H1 (cell line): ENCODE data around the gene CD300A. TPM values are rescaled to one million over a fixed set of nuclear protein-coding genes. Genes with fewer than 3 reads are reported as not detected.

Experiments
- CTCF ChIA-PET: fragments of 300-600 bp; sonication (Branson Sonifier 250); formaldehyde crosslinking; loops from one replicate; lab custom pipeline; 2021; ENCODE audit not compliant: partially characterized antibody; lab: Charles Lee
- POLR2A ChIA-PET: fragments of 300-600 bp; sonication (Branson Sonifier 250); formaldehyde crosslinking; loops from one replicate; lab custom pipeline; 2021; ENCODE audit warnings: inconsistent platforms; ENCODE audit not compliant: partially characterized antibody; lab: Charles Lee
- DNase-seq, 2 experiments: peaks; one replicate each; pipeline versions ENCODE4 v3.0.0 to v3.0.0-alpha.2; 2010 to 2022; ENCODE audit warnings: low spot score in 2 of 2, low read depth in 1 of 2, mixed read lengths in 1 of 2
- FAIRE-seq: peaks from 2 replicates; lab custom pipeline; 2011; peaks lifted over from hg19 to GRCh38; lab: Jason Lieb, UNC
- H2AFZ ChIP-seq: 2 replicates; pipeline ENCODE4 v1.8.1; 2012; ENCODE audit warnings: low read length, inconsistent platforms
- H2AK5ac ChIP-seq: 2 replicates; pipeline ENCODE4 v1.6.1; 2013; ENCODE audit warnings: low read depth, low read length
- H2BK120ac ChIP-seq: replicated peaks from 2 replicates; pipeline ENCODE3; 2013; ENCODE audit warnings: low read depth, low read length, inconsistent platforms
- H2BK12ac ChIP-seq: 2 replicates; pipeline ENCODE4 v1.6.1; 2013; ENCODE audit warnings: low read depth, low read length
- H2BK15ac ChIP-seq: 2 replicates; pipeline ENCODE4 v1.6.1; 2013; ENCODE audit warnings: low read length
- H2BK20ac ChIP-seq: 2 replicates; pipeline ENCODE4 v1.6.1; 2013; ENCODE audit warnings: low read length
- H2BK5ac ChIP-seq: 2 replicates; pipeline ENCODE4 v1.6.1; 2013; ENCODE audit warnings: low read depth, low read length
- H3K14ac ChIP-seq: 2 replicates; pipeline ENCODE4 v1.6.1; 2013; ENCODE audit warnings: inconsistent platforms; ENCODE audit not compliant: insufficient read length
- H3K18ac ChIP-seq: 2 replicates; pipeline ENCODE4 v1.6.1; 2013; ENCODE audit warnings: low read length; ENCODE audit errors: extremely low read depth
- H3K23ac ChIP-seq: 2 replicates; pipeline ENCODE4 v1.6.1; 2013; ENCODE audit warnings: inconsistent platforms; ENCODE audit not compliant: insufficient read length
- H3K23me2 ChIP-seq: 2 replicates; pipeline ENCODE4 v1.6.1; 2013; ENCODE audit warnings: low read depth, low read length
- H3K27ac ChIP-seq: 2 replicates; pipeline ENCODE4 v1.6.1; 2011; ENCODE audit warnings: low read depth, low read length, inconsistent platforms
- H3K27me3 ChIP-seq, 4 experiments: replicated peaks in 1 of 4; 1 replicate in 1 of 4; 2 replicates in 3 of 4; pipeline versions ENCODE4 v1.6.1 to v1.8.1; 2011 to 2013; ENCODE audit warnings: low read length in 3 of 4, mild to moderate bottlenecking in 3 of 4, inconsistent platforms in 2 of 4, mixed read lengths in 2 of 4, moderate library complexity in 1 of 4; ENCODE audit not compliant: control insufficient read depth in 3 of 4, insufficient read depth in 3 of 4; ENCODE audit errors: extremely low read depth in 1 of 4
- H3K36me3 ChIP-seq, 4 experiments: 2 replicates each; pipeline versions ENCODE4 v1.6.1 to v1.8.1; 2011 to 2013; ENCODE audit warnings: mild to moderate bottlenecking in 4 of 4, low read length in 3 of 4, moderate library complexity in 2 of 4, control low read depth in 1 of 4, inconsistent platforms in 1 of 4; ENCODE audit not compliant: insufficient read depth in 4 of 4, control insufficient read depth in 2 of 4
- H3K4ac ChIP-seq: replicated peaks from 2 replicates; pipeline ENCODE3; 2013; ENCODE audit warnings: low read length, low read depth, mixed read lengths, inconsistent platforms; ENCODE audit not compliant: insufficient read length
- H3K4me1 ChIP-seq, 4 experiments: replicated peaks in 1 of 4; 1 replicate in 1 of 4; 2 replicates in 3 of 4; pipeline versions ENCODE4 v1.6.1 to v1.8.1; 2011 to 2013; ENCODE audit warnings: low read length in 3 of 4, inconsistent platforms in 2 of 4, mixed read lengths in 1 of 4; ENCODE audit not compliant: insufficient read depth in 4 of 4, control insufficient read depth in 3 of 4
- H3K4me2 ChIP-seq, 2 experiments: 2 replicates each; pipeline versions ENCODE4 v1.6.1 to v1.8.1; 2011 to 2013; ENCODE audit warnings: low read depth in 2 of 2, low read length in 2 of 2, control low read depth in 1 of 2, inconsistent platforms in 1 of 2, mild to moderate bottlenecking in 1 of 2; ENCODE audit not compliant: insufficient read depth in 1 of 2
- H3K4me3 ChIP-seq, 4 experiments: fragments of 200-600, 300-600 bp in 1 of 4; sonication (generic), shearing (Covaris generic), sonication (Bioruptor Twin) in 1 of 4; 2 replicates each; pipeline versions ENCODE4 v1.5.1 to v1.8.1; 2011 to 2016; ENCODE audit warnings: low read length in 4 of 4, low read depth in 3 of 4, control low read depth in 2 of 4, inconsistent platforms in 2 of 4, mild to moderate bottlenecking in 2 of 4, mixed read lengths in 1 of 4, moderate library complexity in 1 of 4; ENCODE audit not compliant: insufficient read depth in 2 of 4; ENCODE audit errors: extremely low read depth in 1 of 4
- H3K56ac ChIP-seq: replicated peaks from 2 replicates; pipeline ENCODE3; 2013; ENCODE audit warnings: low read depth, mild to moderate bottlenecking, mixed read lengths, low read length, inconsistent platforms; ENCODE audit not compliant: insufficient read length
- H3K79me1 ChIP-seq: 2 replicates; pipeline ENCODE4 v1.6.1; 2013; ENCODE audit warnings: low read depth, low read length, control low read depth
- H3K79me2 ChIP-seq, 2 experiments: 2 replicates each; pipeline versions ENCODE4 v1.6.1 to v1.8.1; 2012 to 2013; ENCODE audit warnings: low read length in 2 of 2, mild to moderate bottlenecking in 2 of 2, inconsistent platforms in 1 of 2; ENCODE audit not compliant: insufficient read depth in 2 of 2, control insufficient read depth in 1 of 2
- H3K9ac ChIP-seq, 4 experiments: replicated peaks in 1 of 4; 1 replicate in 1 of 4; 2 replicates in 3 of 4; pipeline versions ENCODE4 v1.6.1 to v1.8.1; 2011 to 2013; ENCODE audit warnings: low read depth in 3 of 4, low read length in 3 of 4, control low read depth in 2 of 4, mild to moderate bottlenecking in 2 of 4, moderate library complexity in 2 of 4, inconsistent platforms in 1 of 4; ENCODE audit errors: extremely low read depth in 1 of 4
- H3K9me3 ChIP-seq, 2 experiments: 2 replicates each; pipeline versions ENCODE4 v1.6.1 to v1.8.1; 2012 to 2013; ENCODE audit warnings: mild to moderate bottlenecking in 2 of 2, moderate library complexity in 2 of 2, control low read depth in 1 of 2, inconsistent platforms in 1 of 2, low read depth in 1 of 2, low read length in 1 of 2, mixed read lengths in 1 of 2; ENCODE audit not compliant: insufficient read depth in 2 of 2
- H4K20me1 ChIP-seq, 2 experiments: replicated peaks in 1 of 2; 2 replicates each; pipeline versions ENCODE3 to v1.8.1; 2011 to 2013; ENCODE audit warnings: inconsistent platforms in 2 of 2, low read length in 2 of 2, mild to moderate bottlenecking in 1 of 2; ENCODE audit not compliant: insufficient read depth in 2 of 2, control insufficient read depth in 1 of 2
- H4K5ac ChIP-seq: 2 replicates; pipeline ENCODE4 v1.6.1; 2013; ENCODE audit warnings: low read length, low read depth, mixed read lengths, inconsistent platforms; ENCODE audit not compliant: insufficient read length
- H4K8ac ChIP-seq: 2 replicates; pipeline ENCODE4 v1.8.0; 2013; ENCODE audit warnings: mild to moderate bottlenecking, moderate library complexity, low read length, inconsistent platforms; ENCODE audit not compliant: insufficient read depth; ENCODE audit errors: extremely low read depth
- H4K91ac ChIP-seq: replicated peaks from 2 replicates; pipeline ENCODE3; 2013; ENCODE audit warnings: low read length, mixed read lengths, inconsistent platforms; ENCODE audit not compliant: insufficient read length
- CBX8 ChIP-seq: fragments of 300-800, 300-1000 bp; sonication (generic); IDR thresholded peaks from 2 replicates; pipeline ENCODE4 v1.7.1; 2016; ENCODE audit warnings: low read depth, low read length, borderline replicate concordance
- EP300 ChIP-seq, 2 experiments: IDR thresholded peaks; 1 replicate in 1 of 2; 2 replicates in 1 of 2; pipeline ENCODE4 v1.6.1; 2011 to 2012; ENCODE audit warnings: low read depth in 2 of 2, low read length in 2 of 2, mild to moderate bottlenecking in 2 of 2, borderline replicate concordance in 1 of 2, inconsistent platforms in 1 of 2, moderate library complexity in 1 of 2
- PHF8 ChIP-seq: fragments of 200-600 bp; sonication (generic); conservative IDR thresholded peaks from 2 replicates; pipeline ENCODE4 v1.7.1; 2012; ENCODE audit warnings: low read depth, mild to moderate bottlenecking, inconsistent platforms, low read length, moderate library complexity
- WGBS, 2 experiments: shearing (Covaris generic) in 1 of 2; methylation state at CpG; one replicate each; pipeline versions ENCODE4 v1.1.6 to v1.1.7; 2013 to 2015; ENCODE audit warnings: low lambda C conversion rate in 2 of 2, mixed read lengths in 2 of 2, inconsistent platforms in 1 of 2, low coverage in 1 of 2, missing lambda C conversion rate in 1 of 2; ENCODE audit not compliant: insufficient replicate concordance in 2 of 2, insufficient coverage in 1 of 2, insufficient read length in 1 of 2; ENCODE audit errors: extremely low coverage in 1 of 2, missing lambda C conversion rate in 1 of 2; 5-methylcytosine and 5-hydroxymethylcytosine counted together
- polyA plus RNA-seq, 7 experiments: library from polyadenylated mRNA; depleted of rRNA in 3 of 7; stranded (reverse) in 5 of 7; unstranded in 2 of 7; fragments of >200 nt in 5 of 7; fragments of 200-250 nt in 2 of 7; gene quantifications; 1 replicate in 5 of 7; 2 replicates in 1 of 7; 4 replicates in 1 of 7; pipeline versions ENCODE4 v1.2.1 to v1.2.3, GENCODE V29; 2011 to 2013; ENCODE audit warnings: missing spikeins in 2 of 7, mixed read lengths in 2 of 7
- total RNA-seq: library from RNA; stranded (reverse); fragmentation: NEBNext Ultra II Directional; extraction: Animal tissue kit (Norgen Biotek cat#: 25700); gene quantifications from 2 replicates; pipeline ENCODE4 v1.2.1, GENCODE V29; 2021

CD300A gene
- total and polyA plus RNA-seq, 2 of the 8 experiments (the other 6 are each of a cell fraction or from before 2014, with no cell fraction given): 0.52 to 1.3 TPM

GRCh38 chr17:74527756-74528155 is 61.3 kb downstream of the CD300A start:
- Histone ChIP-seq H4K20me1 (no peaks in the 10 kb centered on the region), H2BK5ac (no peak overlapping the region), H3K4me1 (peaks cover 0 to 4% (median under 1%) of the 10 kb centered on the region in 4 experiments; a peak in 2 of 7 replicates), H3K56ac (no peak overlapping the region), H3K18ac (no peak overlapping the region), H3K23ac (no peak overlapping the region), H2AFZ (no peak overlapping the region), H2BK20ac (no peak overlapping the region), H3K23me2 (no peaks in the 10 kb centered on the region), H2BK12ac (no peak overlapping the region), H3K27ac (no peak overlapping the region), H3K79me1 (no peaks in the 10 kb centered on the region), H2BK120ac (no peak overlapping the region), H3K4me3 (no peak overlapping the region), H4K8ac (no peak overlapping the region), H2AK5ac (no peak overlapping the region), H3K14ac (no peak overlapping the region), H4K91ac (no peak overlapping the region), H3K27me3 (peaks cover 0 to 2% (median 0%) of the 10 kb centered on the region in 4 experiments; a peak in 2 of 7 replicates), H3K79me2 (no peaks in the 10 kb centered on the region), H3K9ac (no peak overlapping the region), H3K4me2 (no peak overlapping the region), H2BK15ac (no peak overlapping the region), H3K9me3 (peaks cover 6 to 8% of the 10 kb centered on the region in 2 experiments; a peak in 3 of 4 replicates), H3K4ac (no peak overlapping the region), H4K5ac (no peak overlapping the region), H3K36me3 (no peaks in the 10 kb centered on the region)
- DNase-seq: no peak
- FAIRE-seq: no peak
- POLR2A ChIA-PET: interaction anchor here (0.6 kb wide), 2 partner anchors 30 to 95 kb away, joined by 3 read pairs; no protein-coding TSS in a partner anchor
- TF ChIP-seq EP300 (IDR thresholded peaks at IDR 0.05; ENCODE audit: borderline replicate concordance in 1 of 2, low read depth in 2 of 2, low read length in 2 of 2): no peak
- TF ChIP-seq PHF8: no peak
- no peak for TF ChIP-seq CBX8
- CTCF ChIA-PET: interaction anchor here (0.7 to 3.6 kb wide), 6 partner anchors 12 to 207 kb away, joined by 3 to 13 read pairs (median 3); partner anchors contain the start of gene GPR142
- 85% methylated on average over 8 of the region's 8 CpGs; no CpG with 5 or more reads in 1 of the 2 experiments for WGBS, 2 experiments
